Mammary epithelial cell (primary cell): ENCODE data around the gene PRUNE2.

Experiments used
- EZH2 ChIP-seq: IDR thresholded peaks from 2 replicates; pipeline ENCODE4 v1.6.1; 2012; ENCODE audit warnings: low read length, inconsistent platforms, borderline replicate concordance
- TF ChIP-seq, protein P1 (sequence below), 2 donors: IDR thresholded peaks in 1 of 2; conservative IDR thresholded peaks in 1 of 2; 2 replicates each; pipeline ENCODE4 v1.5.1; 2011 to 2012; ENCODE audit warnings: inconsistent platforms in 2 of 2, low read length in 2 of 2, mild to moderate bottlenecking in 2 of 2, control low read depth in 1 of 2, low read depth in 1 of 2; ENCODE audit not compliant: insufficient read depth in 1 of 2; ENCODE audit errors: extremely low read depth in 1 of 2

DNA sequence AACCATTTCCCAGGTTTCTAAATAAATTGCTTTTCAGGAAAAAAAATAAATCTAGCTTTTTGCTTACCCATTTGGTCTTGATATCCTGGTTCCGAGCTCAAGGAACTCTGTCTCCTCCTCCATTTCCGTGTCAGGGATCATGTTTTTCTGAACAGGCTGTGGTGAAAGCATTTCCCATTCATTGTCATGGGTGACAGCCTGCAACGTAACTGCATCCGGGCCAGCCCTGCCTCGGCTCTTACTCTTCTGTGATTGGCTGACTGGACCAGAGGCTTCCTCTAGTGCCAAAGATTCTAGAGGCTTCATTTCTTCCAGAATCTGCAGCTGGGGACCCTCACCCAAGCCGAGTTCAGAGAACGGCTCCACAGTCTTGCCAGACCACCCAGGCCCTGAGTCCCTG lies 202.6 kb downstream of the PRUNE2 start:
- TF ChIP-seq, protein P1, sequence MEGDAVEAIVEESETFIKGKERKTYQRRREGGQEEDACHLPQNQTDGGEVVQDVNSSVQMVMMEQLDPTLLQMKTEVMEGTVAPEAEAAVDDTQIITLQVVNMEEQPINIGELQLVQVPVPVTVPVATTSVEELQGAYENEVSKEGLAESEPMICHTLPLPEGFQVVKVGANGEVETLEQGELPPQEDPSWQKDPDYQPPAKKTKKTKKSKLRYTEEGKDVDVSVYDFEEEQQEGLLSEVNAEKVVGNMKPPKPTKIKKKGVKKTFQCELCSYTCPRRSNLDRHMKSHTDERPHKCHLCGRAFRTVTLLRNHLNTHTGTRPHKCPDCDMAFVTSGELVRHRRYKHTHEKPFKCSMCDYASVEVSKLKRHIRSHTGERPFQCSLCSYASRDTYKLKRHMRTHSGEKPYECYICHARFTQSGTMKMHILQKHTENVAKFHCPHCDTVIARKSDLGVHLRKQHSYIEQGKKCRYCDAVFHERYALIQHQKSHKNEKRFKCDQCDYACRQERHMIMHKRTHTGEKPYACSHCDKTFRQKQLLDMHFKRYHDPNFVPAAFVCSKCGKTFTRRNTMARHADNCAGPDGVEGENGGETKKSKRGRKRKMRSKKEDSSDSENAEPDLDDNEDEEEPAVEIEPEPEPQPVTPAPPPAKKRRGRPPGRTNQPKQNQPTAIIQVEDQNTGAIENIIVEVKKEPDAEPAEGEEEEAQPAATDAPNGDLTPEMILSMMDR (conservative IDR thresholded peaks at IDR 0.05 in 1 of 2, IDR thresholded peaks at IDR 0.05 in 1 of 2; ENCODE audit: extremely low read depth in 1 of 2, insufficient read depth in 1 of 2, low read depth in 1 of 2, low read length in 2 of 2) = no peak
- no peak for TF ChIP-seq EZH2
